KOPT-K1 (cell line): Measurements from ENCODE around the gene ALG13.
A peak's percentile ranks its signal among the peaks of the same experiment; 100 is the strongest.
"Not testable (repeated sequence)": the region's sequence is repeated elsewhere in the genome, so short reads cannot be mapped to it uniquely, and the experiment has no call there.

Experiments used
- H3K27ac ChIP-seq: fragments of 200-600 bp; sonication (generic); 2 replicates; pipeline ENCODE4 v1.5.1; 2016; ENCODE audit warnings: antibody characterized with exemption, mild to moderate bottlenecking, low read depth, low read length; ENCODE audit not compliant: poor library complexity, severe bottlenecking
- H3K36me3 ChIP-seq: fragments of 200-600 bp; sonication (generic); 2 replicates; pipeline ENCODE4 v1.5.1; 2017; ENCODE audit warnings: antibody characterized with exemption, mild to moderate bottlenecking, low read length, moderate library complexity; ENCODE audit not compliant: insufficient read depth
- H3K9me3 ChIP-seq: fragments of 200-600 bp; sonication (generic); 2 replicates; pipeline ENCODE4 v1.5.1; 2017; ENCODE audit warnings: antibody characterized with exemption, low read length, mild to moderate bottlenecking; ENCODE audit not compliant: insufficient read depth, poor library complexity, severe bottlenecking

Gene ALG13

DNA sequence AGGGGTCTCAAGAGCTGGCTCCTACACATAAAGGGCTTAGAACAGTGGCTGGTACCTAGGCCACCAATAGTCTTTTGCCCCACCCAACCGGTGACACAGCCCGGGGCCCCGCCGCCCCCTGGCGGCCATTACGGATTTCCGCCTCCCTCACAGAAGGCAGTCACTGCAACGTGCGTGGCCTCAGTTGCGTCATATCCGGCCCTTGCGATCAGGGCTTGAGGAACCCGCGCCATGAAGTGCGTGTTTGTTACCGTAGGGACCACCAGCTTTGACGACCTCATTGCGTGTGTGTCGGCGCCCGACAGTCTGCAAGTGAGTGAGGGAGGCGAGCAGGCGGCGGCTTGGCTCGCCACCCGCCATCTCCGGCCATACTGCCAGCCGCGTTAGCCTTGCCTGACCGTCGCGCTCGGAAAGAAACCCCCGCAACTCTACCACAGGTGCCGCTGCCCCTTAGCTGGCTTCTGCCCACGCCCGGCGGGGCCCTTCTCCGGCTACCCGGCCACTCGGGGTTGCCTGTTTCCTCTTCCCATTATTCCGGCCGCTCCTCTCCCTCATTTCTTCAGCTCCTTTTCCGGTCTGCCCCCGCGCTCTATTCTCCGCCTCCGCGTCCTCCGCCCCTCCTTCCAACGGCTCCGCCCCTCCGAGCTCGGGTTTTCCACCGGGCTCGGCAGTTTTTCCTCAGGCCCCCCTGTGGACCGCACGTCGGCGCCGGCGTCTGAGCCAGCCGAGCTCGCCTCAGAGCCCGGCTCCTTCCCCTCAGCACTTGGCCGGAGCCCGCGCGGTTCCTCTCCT, at the start of gene ALG13:
Gene ALG13 (plus strand): TSS at position 183 of the 792 bp plus-strand sequence. CDS start 49 bp downstream, at position 232.
- Histone ChIP-seq H3K27ac (peak within 1 kb of the TSS; percentile 93), H3K36me3 (peaks cover 27% of the 10 kb centered on the region), H3K9me3 (no peaks in the 10 kb centered on the region)

DNA sequence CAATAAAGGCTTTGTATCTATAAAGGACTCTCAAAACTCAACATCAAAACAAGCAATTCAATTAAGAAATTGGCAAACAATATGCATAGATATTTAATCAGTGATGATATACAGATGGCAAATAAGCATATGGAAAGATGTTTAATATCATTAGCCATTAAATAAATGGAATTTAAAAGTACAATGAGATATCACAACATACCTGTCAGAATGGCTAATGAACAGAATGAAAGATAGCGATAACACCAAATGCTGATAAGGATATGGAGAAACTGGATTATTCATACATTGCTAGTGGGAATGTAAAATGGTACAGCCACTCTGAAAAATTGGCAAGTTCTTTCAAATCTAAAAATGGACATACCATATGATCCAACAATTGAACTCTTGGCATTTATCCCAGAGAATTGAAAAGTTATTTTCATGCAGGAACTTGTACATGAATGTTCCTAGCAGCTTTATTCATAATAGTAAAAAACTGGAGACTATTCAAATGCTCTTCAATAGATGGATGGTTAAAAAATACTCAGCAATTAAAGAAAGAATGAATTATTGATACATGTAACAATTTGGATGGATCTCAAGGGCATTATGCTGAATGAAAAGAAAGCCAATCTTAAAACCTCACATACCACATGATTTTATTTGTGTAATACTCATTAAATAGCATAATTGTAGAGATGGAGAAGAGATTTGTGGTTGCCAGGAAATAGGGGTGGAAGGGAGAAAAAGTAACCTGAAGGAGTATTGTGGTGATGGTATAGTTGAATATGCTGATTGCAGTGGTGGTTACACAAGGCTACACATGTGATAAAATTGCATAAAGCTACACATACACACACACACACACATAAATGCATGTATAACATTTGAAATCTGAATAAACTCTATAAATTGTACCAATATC, 45.9 kb upstream of the ALG13 start:
- Histone ChIP-seq H3K27ac (no peak overlapping the region), H3K9me3 (no peaks in the 10 kb centered on the region), H3K36me3 (no peaks in the 10 kb centered on the region)

DNA sequence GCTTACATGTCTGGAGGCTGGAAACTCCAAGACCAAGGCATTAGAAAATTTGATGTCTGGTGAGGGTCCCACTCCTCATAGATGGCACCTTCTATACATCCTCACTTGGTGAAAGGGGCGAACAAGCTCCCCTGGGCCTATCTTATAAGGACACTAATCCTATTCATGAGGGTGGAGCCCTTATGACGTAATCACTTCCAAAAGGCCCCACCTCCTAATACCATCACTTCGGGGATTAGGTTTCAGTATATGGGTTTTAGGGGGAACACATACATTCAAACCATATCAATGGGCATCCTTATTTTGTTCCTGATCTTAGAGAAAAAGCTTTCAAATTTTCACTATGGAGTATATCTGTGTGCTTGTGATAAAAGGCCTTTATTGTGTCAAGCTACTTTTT, 39.0 kb upstream of the ALG13 start:
- no peaks in the 10 kb centered on the region for H3K9me3 ChIP-seq
- H3K36me3 ChIP-seq = no peaks in the 10 kb centered on the region
- H3K27ac ChIP-seq = no peak overlapping the region

DNA sequence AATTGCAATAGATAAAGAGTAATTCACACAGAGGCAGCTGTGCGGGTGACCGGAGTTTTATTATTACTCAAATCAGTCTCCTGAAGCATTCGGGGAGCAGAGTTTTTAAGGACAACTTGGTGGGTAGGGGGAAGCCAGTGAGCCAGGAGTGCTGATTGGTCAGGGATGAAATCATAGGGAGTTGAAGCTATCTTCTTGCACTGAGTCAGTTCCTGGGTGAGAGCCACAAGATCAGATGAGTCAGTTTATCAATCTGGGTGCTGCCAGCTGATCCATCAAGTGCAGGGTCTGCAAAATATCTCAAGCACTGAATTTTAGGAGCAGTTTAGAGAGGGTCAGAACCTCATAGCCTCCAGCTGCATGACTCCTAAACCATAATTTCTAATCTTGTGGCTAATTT, 35.8 kb upstream of the ALG13 start:
- H3K27ac ChIP-seq, H3K9me3 ChIP-seq, H3K36me3 ChIP-seq: not testable (repeated sequence)

DNA sequence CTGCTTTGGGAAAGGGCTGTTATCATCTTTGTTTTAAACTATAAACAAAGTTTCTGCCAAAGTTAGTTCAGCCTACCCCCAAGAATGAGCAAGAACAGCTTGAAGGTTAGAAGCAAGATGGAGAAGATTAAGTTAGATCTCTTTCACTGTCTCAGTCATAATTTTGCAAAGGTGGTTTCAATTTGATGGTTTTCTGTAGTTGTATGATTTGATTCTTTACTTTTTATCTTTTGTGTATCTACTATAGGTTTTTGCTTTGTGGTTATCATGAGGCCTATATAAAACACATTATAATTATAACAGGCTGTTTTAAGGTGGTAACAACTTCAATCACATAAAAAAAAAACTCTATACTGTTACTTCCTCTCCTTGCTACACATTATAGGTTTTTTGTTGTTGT, 35.4 kb upstream of the ALG13 start:
- no peak overlapping the region for H3K27ac ChIP-seq
- H3K36me3 ChIP-seq = no peaks in the 10 kb centered on the region
- H3K9me3 ChIP-seq = no peaks in the 10 kb centered on the region

DNA sequence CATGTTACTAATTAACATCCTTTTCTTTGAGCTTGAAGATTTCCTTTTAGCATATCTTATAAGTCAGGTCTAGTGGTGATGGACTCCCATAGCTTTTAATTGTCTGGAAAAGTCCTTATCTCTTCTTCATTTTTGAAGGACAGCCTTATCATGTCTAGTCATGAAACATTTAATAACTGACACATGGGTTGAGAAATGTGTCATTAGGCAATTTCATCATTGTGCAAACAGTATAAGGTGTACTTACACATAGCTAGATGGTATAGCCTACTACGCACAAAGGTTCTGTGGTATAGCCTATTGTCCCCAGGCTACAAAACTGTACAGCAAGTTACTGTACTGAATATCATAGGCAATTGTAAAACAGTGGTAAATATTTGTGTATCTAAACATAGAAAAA, 34.5 kb upstream of the ALG13 start:
- Histone ChIP-seq H3K36me3 (no peaks in the 10 kb centered on the region), H3K27ac (no peak overlapping the region), H3K9me3 (no peaks in the 10 kb centered on the region)

DNA sequence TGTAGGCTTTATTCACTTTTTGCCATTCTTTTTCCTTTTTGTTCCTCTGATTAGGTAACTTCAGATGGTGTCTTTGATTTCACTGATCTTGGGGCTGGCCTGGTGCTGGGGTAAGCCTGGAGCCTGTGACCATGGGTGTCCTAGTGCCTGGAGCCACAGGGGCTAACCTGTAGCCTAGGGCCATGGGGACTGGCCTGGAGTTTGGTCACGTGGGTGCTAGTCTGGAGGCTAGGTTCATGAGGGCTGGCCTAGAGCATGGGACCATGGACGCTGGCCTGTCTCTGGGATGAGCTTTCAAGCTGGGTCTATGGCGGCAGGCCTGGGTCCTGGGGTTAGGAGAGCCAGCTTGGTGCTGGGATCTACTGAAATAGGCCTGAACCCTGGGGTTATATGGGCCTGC, 32.2 kb upstream of the ALG13 start:
- no peak overlapping the region for H3K27ac ChIP-seq
- H3K9me3 ChIP-seq = no peaks in the 10 kb centered on the region
- H3K36me3 ChIP-seq = no peaks in the 10 kb centered on the region

DNA sequence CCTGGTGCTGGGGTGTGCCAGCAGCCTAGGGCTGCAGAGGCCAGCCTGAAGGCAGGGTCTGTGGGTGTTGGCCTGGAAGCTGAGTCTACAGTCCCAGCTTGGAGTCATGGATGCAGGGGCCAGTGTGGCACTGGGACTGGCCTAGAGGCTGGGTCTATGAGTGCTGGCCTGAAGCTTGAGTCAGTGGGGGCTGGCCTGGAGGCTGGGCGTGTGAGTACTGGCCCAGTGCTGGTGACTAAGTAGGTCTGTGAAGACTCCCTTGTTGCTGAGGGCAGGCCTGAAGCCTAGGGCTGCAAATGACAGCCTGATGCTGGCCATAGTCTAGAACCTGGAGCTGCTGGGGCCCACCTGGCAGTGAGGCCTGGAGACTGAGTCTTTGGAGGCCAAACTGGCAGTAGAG, 31.3 kb upstream of the ALG13 start:
- no peaks in the 10 kb centered on the region for H3K36me3 ChIP-seq
- no peaks in the 10 kb centered on the region for H3K9me3 ChIP-seq
- H3K27ac ChIP-seq = no peak overlapping the region

DNA sequence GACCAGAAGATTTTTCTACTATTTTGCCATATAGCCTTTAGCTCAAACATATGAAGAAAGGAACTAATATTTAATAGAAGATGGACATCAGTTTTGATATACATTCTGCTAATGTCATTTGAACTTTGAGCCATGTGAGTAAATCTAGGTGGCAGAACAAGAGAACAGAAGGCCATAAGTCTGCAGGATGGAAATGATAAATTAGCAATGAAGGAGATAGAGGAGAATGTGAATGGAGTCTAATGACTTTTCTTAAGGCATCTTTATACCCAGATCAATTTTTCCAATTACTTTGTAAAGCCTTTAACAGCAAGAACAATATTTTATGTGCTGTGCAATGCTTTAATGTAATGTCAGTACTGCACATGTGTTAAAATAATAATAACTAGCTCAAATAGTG, 30.1 kb upstream of the ALG13 start:
- Histone ChIP-seq H3K9me3 (no peaks in the 10 kb centered on the region), H3K36me3 (no peaks in the 10 kb centered on the region), H3K27ac (no peak overlapping the region)

DNA sequence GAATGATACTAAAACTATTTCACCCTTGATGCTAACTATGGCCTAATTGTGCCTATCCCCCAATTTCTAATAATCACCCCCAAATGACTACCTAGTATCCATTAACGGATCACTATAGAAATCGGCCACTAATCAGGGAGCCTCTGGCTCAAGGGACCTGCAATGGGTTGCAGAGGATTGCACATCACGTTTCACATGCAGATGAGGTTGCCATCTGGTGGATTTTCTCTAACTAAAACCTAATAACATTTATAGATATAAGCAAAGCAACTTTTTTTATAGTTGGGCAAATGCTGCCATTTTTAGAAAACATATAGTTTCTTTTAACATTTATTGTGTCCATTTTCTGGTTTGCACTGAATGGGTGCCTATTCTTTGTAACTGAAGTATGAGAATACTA, 28.3 kb upstream of the ALG13 start:
- Histone ChIP-seq H3K27ac (no peak overlapping the region), H3K9me3 (no peaks in the 10 kb centered on the region), H3K36me3 (no peaks in the 10 kb centered on the region)

DNA sequence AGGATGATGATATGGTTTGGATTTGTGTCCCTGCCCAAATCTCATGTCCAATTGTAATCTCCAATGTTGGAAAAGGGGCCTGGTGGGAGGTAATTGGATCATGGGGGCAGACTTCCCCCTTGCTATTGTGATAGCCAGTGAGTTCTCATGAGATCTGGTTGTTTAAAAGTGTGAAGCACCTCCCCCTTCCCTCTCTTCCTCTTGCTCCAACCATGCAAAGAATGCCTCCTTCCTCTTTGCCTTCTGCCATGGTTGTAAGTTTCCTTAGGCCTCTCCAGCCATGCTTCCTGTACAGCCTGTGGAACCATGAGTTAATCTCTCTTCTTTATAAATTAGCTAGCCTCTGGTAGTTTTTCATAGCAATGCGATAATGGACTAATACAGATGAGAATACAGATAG, 19.7 kb upstream of the ALG13 start:
- no peaks in the 10 kb centered on the region for H3K36me3 ChIP-seq
- no peak overlapping the region for H3K27ac ChIP-seq
- H3K9me3 ChIP-seq = no peaks in the 10 kb centered on the region

DNA sequence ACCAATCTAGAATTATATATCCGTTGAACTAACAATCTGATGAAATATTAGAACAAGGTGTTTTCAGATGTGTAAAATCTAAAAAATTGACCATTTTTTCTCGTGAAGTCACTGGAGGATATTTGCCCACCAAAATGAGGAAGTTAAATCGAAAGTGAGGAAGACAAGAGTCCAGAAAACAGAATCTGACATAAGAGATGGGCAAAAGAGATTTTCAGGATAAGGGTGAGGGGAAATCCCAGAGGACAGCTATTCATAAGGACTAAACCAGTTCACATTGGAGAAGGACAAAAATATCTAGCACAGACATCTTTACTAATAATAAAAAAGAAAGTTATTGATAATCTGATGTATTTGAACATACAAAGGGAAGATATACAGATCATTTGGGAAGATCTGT, 18.7 kb upstream of the ALG13 start:
- no peaks in the 10 kb centered on the region for H3K9me3 ChIP-seq
- H3K27ac ChIP-seq = no peak overlapping the region
- H3K36me3 ChIP-seq = no peaks in the 10 kb centered on the region

DNA sequence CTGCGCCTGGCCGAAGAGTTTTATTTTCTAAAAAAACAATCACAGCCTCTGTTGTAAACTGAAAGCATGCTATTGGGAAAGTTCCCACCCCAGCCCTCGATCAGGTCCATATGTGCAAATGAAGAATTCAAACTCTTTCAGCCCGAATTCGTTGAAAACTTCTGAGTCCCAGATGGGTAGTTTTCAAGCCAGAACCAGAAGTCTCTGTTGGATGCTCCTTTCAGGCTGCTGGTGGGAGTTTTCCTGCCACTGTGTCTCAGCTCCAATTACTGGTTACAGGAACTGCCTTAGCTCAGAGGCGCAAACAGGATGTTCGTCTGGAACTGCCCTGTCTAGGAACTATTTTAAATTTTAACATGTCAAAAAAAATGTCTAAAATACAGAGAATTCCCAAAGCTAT, 9.3 kb upstream of the ALG13 start:
- Histone ChIP-seq H3K9me3 (no peaks in the 10 kb centered on the region), H3K27ac (no peak overlapping the region), H3K36me3 (no peaks in the 10 kb centered on the region)

DNA sequence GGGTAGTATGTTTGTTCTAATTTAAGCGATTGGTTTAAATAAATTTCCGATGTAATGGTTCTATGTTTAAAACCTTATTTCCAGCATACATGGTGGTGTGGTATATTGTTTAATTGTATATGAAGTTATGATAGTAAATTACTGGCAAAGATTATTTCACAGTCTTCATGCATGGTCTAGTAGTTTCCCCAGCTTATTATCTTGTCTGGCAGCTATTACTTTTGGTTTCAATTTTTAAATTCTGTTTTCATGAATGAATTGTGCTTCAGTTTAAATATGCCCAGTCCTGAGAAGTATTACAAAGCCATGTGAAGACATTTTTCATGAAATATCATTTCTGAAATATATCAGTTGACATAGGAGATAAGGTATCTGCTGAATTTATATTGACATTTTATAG, 6.3 kb downstream of the ALG13 start:
- Histone ChIP-seq H3K9me3 (no peaks in the 10 kb centered on the region), H3K27ac (no peak overlapping the region), H3K36me3 (peaks cover 63% of the 10 kb centered on the region)

DNA sequence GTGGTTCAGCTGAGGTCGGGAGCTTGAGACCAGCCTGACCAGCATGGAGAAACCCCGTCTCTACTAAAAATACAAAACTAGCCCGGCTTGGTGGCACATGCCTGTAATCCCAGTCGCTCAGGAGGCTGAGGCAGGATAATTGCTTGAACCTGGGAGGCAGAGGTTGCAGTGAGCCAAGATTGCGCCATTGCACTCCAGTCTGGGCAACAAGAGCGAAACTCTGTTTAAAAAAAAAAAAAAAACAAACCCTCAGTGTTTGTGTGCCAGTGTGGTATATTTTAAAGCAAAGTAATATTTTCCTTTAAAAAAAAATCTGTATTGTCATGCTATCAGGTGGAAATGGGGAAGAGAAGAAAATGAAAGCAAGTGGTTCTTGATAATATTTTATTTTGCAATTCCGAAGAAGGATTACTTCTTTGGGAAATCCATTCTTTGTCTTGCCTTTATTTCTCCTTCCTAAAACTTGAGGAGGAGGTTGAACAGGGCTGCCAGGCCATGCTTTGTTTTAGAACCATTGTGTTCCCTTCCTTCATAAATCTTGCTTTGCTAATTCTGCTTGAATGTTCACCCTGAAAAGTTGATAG, 14.4 kb downstream of the ALG13 start:
- Histone ChIP-seq H3K27ac (no peak overlapping the region), H3K9me3 (no peaks in the 10 kb centered on the region), H3K36me3 (no peaks in the 10 kb centered on the region; the same call in none of the 2 replicates)
